GM23338 (cell line): ENCODE results near the gene GIPC2. TPM values are rescaled to one million over a fixed set of nuclear protein-coding genes. Genes with fewer than 3 reads are reported as not detected.
"Not testable (repeated sequence)": the region's sequence is repeated elsewhere in the genome, so short reads cannot be mapped to it uniquely, and the experiment has no call there.

Source experiments
- ATAC-seq: fragments of 200-7000 bp; cut with Tn5 transposase; 3 replicates; pipeline ENCODE4 v1.9.1; 2020
- DNase-seq: peaks from one replicate; pipeline ENCODE4 v3.0.0-alpha.2; 2015; ENCODE audit warnings: low spot score
- H2AFZ ChIP-seq: fragments of 200-600 bp; sonication (generic); 2 replicates; pipeline ENCODE4 v1.8.0; 2016; ENCODE audit warnings: antibody characterized with exemption, mild to moderate bottlenecking, moderate library complexity
- H3F3A ChIP-seq: fragments of 200-600 bp; sonication (generic); replicated peaks from 2 replicates; pipeline ENCODE4 v1.8.0; 2017; ENCODE audit warnings: antibody characterized with exemption, mixed run types, low read depth
- H3K27ac ChIP-seq: fragments of 200-600 bp; sonication (generic); 2 replicates; pipeline ENCODE4 v1.6.1; 2016; ENCODE audit warnings: low read depth
- H3K27me3 ChIP-seq: fragments of 200-600 bp; sonication (generic); 2 replicates; pipeline ENCODE4 v1.8.0; 2016; ENCODE audit warnings: mild to moderate bottlenecking, mixed run types, moderate library complexity; ENCODE audit not compliant: insufficient read depth
- H3K36me3 ChIP-seq: fragments of 200-600 bp; sonication (generic); 2 replicates; pipeline ENCODE4 v1.8.0; 2016; ENCODE audit warnings: mild to moderate bottlenecking; ENCODE audit not compliant: insufficient read depth
- H3K4me1 ChIP-seq: fragments of 200-600 bp; sonication (generic); 2 replicates; pipeline ENCODE4 v1.8.0; 2016; ENCODE audit warnings: mild to moderate bottlenecking, moderate library complexity; ENCODE audit not compliant: insufficient read depth
- H3K4me2 ChIP-seq: fragments of 200-600 bp; sonication (generic); 2 replicates; pipeline ENCODE4 v1.7.1; 2017; ENCODE audit warnings: mixed run types
- H3K4me3 ChIP-seq: fragments of 200-600 bp; sonication (generic); 2 replicates; pipeline ENCODE4 v1.6.1; 2016; ENCODE audit warnings: mixed run types
- H3K79me2 ChIP-seq: fragments of 200-600 bp; sonication (generic); replicated peaks from 2 replicates; pipeline ENCODE4 v1.8.0; 2017; ENCODE audit warnings: mild to moderate bottlenecking; ENCODE audit not compliant: insufficient read depth
- H3K9me2 ChIP-seq: fragments of 200-600 bp; sonication (generic); 2 replicates; pipeline ENCODE4 v1.8.0; 2017; ENCODE audit not compliant: insufficient read depth
- H4K20me1 ChIP-seq: fragments of 200-600 bp; sonication (generic); replicated peaks from 2 replicates; pipeline ENCODE4 v1.8.0; 2017; ENCODE audit warnings: mild to moderate bottlenecking; ENCODE audit not compliant: insufficient read depth
- H3K27ac Mint-ChIP-seq: 2 replicates; pipeline ENCODE4 v1.8.0; 2020; ENCODE audit warnings: inconsistent platforms, mild to moderate bottlenecking, moderate library complexity, mixed read lengths
- H3K27me3 Mint-ChIP-seq: 3 replicates; pipeline ENCODE4 v1.8.0; 2022; ENCODE audit warnings: low read depth, mild to moderate bottlenecking, moderate library complexity, mixed read lengths, inconsistent platforms; ENCODE audit not compliant: insufficient read depth, poor library complexity
- H3K36me3 Mint-ChIP-seq: 3 replicates; pipeline ENCODE4 v1.8.0; 2021; ENCODE audit warnings: low read depth, mild to moderate bottlenecking, inconsistent platforms, moderate library complexity, mixed read lengths
- H3K4me1 Mint-ChIP-seq: 3 replicates; pipeline ENCODE4 v1.8.0; 2020; ENCODE audit warnings: mild to moderate bottlenecking, inconsistent platforms, mixed read lengths
- H3K4me3 Mint-ChIP-seq: 3 replicates; pipeline ENCODE4 v1.8.0; 2021; ENCODE audit warnings: moderate library complexity, mild to moderate bottlenecking, inconsistent platforms, mixed read lengths
- H3K9me3 Mint-ChIP-seq: 3 replicates; pipeline ENCODE4 v1.8.0; 2020; ENCODE audit warnings: moderate library complexity, mild to moderate bottlenecking, inconsistent platforms, mixed read lengths
- CREB1 ChIP-seq: fragments of 250-450 bp; sonication (Bioruptor Pico); IDR thresholded peaks from 2 replicates; pipeline ENCODE4 v1.5.0; 2020; ENCODE audit warnings: low read depth, mild to moderate bottlenecking, moderate library complexity
- CTCF ChIP-seq, 2 experiments: fragments of 200-600 bp in 1 of 2; sonication (generic) in 1 of 2; conservative IDR thresholded peaks; 2 replicates each; pipeline versions ENCODE4 v1.5.1 to v1.6.1; 2016 to 2017; ENCODE audit warnings: antibody characterized with exemption in 2 of 2, low read depth in 2 of 2, mild to moderate bottlenecking in 2 of 2, moderate library complexity in 1 of 2
- ETS1 ChIP-seq: IDR thresholded peaks from 2 replicates; pipeline ENCODE4 v1.6.1; 2016; ENCODE audit warnings: antibody characterized with exemption
- JUNB ChIP-seq: IDR thresholded peaks from one replicate; pipeline ENCODE4 v1.6.1; 2016; ENCODE audit warnings: antibody characterized with exemption; ENCODE audit not compliant: unreplicated experiment
- POLR2AphosphoS5 ChIP-seq: IDR thresholded peaks from 2 replicates; pipeline ENCODE4 v1.6.1; 2016; ENCODE audit warnings: antibody characterized with exemption, low read depth
- STAT1 ChIP-seq: IDR thresholded peaks from one replicate; pipeline ENCODE4 v1.6.1; 2016; ENCODE audit warnings: antibody characterized with exemption; ENCODE audit not compliant: unreplicated experiment
- ZNF331 ChIP-seq: fragments of 250-450 bp; sonication (Bioruptor Pico); IDR thresholded peaks from 2 replicates; pipeline ENCODE4 v1.5.0; 2020; ENCODE audit warnings: low read depth, mild to moderate bottlenecking, moderate library complexity
- polyA plus RNA-seq: library from polyadenylated mRNA; unstranded; fragments of >200 nt; fragmentation: Nextera tagmentation; extraction: Ambion mirVana; gene quantifications from 2 replicates; pipeline ENCODE4 v1.2.1, GENCODE V29; 2016
- total RNA-seq: library from RNA; depleted of rRNA; stranded (reverse); fragments of >200 nt; shearing (Covaris generic); gene quantifications from 2 replicates; pipeline ENCODE4 v1.2.3, GENCODE V29; 2014
- TF ChIP-seq, protein P1 (sequence below): IDR thresholded peaks from one replicate; pipeline ENCODE4 v1.6.1; 2018; ENCODE audit warnings: antibody characterized with exemption; ENCODE audit not compliant: unreplicated experiment

Gene GIPC2
- total and polyA plus RNA-seq, 2 experiments from 2014 or later: 1.2 to 1.5 TPM

- TF ChIP-seq ETS1 (no peak), JUNB (no peak), ZNF331 (CRISPR knock-in tag) (no peak), CREB1 (CRISPR knock-in tag) (no peak), POLR2AphosphoS5 (no peak), CTCF (conservative IDR thresholded peaks at IDR 0.05; ENCODE audit: low read depth in 2 of 2) (no peak), STAT1 (no peak)
- TF ChIP-seq, protein P1, sequence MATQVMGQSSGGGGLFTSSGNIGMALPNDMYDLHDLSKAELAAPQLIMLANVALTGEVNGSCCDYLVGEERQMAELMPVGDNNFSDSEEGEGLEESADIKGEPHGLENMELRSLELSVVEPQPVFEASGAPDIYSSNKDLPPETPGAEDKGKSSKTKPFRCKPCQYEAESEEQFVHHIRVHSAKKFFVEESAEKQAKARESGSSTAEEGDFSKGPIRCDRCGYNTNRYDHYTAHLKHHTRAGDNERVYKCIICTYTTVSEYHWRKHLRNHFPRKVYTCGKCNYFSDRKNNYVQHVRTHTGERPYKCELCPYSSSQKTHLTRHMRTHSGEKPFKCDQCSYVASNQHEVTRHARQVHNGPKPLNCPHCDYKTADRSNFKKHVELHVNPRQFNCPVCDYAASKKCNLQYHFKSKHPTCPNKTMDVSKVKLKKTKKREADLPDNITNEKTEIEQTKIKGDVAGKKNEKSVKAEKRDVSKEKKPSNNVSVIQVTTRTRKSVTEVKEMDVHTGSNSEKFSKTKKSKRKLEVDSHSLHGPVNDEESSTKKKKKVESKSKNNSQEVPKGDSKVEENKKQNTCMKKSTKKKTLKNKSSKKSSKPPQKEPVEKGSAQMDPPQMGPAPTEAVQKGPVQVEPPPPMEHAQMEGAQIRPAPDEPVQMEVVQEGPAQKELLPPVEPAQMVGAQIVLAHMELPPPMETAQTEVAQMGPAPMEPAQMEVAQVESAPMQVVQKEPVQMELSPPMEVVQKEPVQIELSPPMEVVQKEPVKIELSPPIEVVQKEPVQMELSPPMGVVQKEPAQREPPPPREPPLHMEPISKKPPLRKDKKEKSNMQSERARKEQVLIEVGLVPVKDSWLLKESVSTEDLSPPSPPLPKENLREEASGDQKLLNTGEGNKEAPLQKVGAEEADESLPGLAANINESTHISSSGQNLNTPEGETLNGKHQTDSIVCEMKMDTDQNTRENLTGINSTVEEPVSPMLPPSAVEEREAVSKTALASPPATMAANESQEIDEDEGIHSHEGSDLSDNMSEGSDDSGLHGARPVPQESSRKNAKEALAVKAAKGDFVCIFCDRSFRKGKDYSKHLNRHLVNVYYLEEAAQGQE: no peak
Observed at GRCh38 chr1:78104322-78104721, 58.6 kb downstream of the GIPC2 start (continued).

- not testable (repeated sequence) for H3K4me2 ChIP-seq, H3K27ac ChIP-seq, H3F3A ChIP-seq, H3K4me3 ChIP-seq, H3K36me3 Mint-ChIP-seq, H2AFZ ChIP-seq, H4K20me1 ChIP-seq, H3K27me3 Mint-ChIP-seq, H3K36me3 ChIP-seq, H3K4me1 Mint-ChIP-seq, H3K9me2 ChIP-seq, H3K4me3 Mint-ChIP-seq, ATAC-seq, DNase-seq, H3K27ac Mint-ChIP-seq, H3K4me1 ChIP-seq, H3K79me2 ChIP-seq, H3K9me3 Mint-ChIP-seq, H3K27me3 ChIP-seq
Observed at GRCh38 chr1:78109659-78110058, 63.9 kb downstream of the GIPC2 start.
